PFSK-1 (cell line): ENCODE data around the gene POMGNT2.

ENCODE experiments used
- FOXP2 ChIP-seq: optimal IDR thresholded peaks from 2 replicates; pipeline ENCODE3; 2011; ENCODE audit warnings: borderline replicate concordance, control low read depth, inconsistent platforms; ENCODE audit not compliant: insufficient read depth; ENCODE audit errors: extremely low read length, extremely low read depth
- POLR2AphosphoS5 ChIP-seq: IDR thresholded peaks from 2 replicates; pipeline ENCODE4 v1.6.1; 2012; ENCODE audit warnings: low read depth, mild to moderate bottlenecking, control low read depth, low read length, moderate library complexity
- REST ChIP-seq, 2 experiments: IDR thresholded peaks; 2 replicates each; pipeline versions ENCODE4 v1.6.1 to v1.8.0; 2011 to 2012; ENCODE audit warnings: low read depth in 2 of 2, low read length in 2 of 2, control low read depth in 1 of 2, inconsistent platforms in 1 of 2, mild to moderate bottlenecking in 1 of 2, moderate library complexity in 1 of 2; ENCODE audit not compliant: insufficient read depth in 1 of 2
- SIN3A ChIP-seq: IDR thresholded peaks from 2 replicates; pipeline ENCODE4 v1.6.1; 2012; ENCODE audit warnings: mild to moderate bottlenecking, low read length, moderate library complexity, borderline replicate concordance; ENCODE audit not compliant: insufficient read depth
- TAF1 ChIP-seq: IDR thresholded peaks from 2 replicates; pipeline ENCODE4 v1.6.1; 2012; ENCODE audit warnings: low read length, control low read depth, borderline replicate concordance; ENCODE audit not compliant: insufficient read depth

POMGNT2 gene

GRCh38 chr3:43120937-43121336 lies 15.1 kb upstream of the POMGNT2 start:
- no peak for TF ChIP-seq SIN3A
- no peak for TF ChIP-seq TAF1
- TF ChIP-seq REST (IDR thresholded peaks at IDR 0.05; ENCODE audit: insufficient read depth in 1 of 2, low read depth in 2 of 2, low read length in 2 of 2): no peak
- no peak for TF ChIP-seq FOXP2
- TF ChIP-seq POLR2AphosphoS5: no peak

GRCh38 chr3:43117257-43117656 lies 11.4 kb upstream of the POMGNT2 start:
- TF ChIP-seq POLR2AphosphoS5 (no peak), FOXP2 (no peak), SIN3A (no peak), TAF1 (no peak), REST (IDR thresholded peaks at IDR 0.05; ENCODE audit: insufficient read depth in 1 of 2, low read depth in 2 of 2, low read length in 2 of 2) (no peak)

- no peak for TF ChIP-seq FOXP2
- no peak for TF ChIP-seq TAF1
- TF ChIP-seq SIN3A: no peak
- no peak for TF ChIP-seq POLR2AphosphoS5
- no peak for TF ChIP-seq REST (IDR thresholded peaks at IDR 0.05; ENCODE audit: insufficient read depth in 1 of 2, low read depth in 2 of 2, low read length in 2 of 2)
Measured at GRCh38 chr3:43113671-43114070, 7.8 kb upstream of the POMGNT2 start.

- TF ChIP-seq SIN3A (no peak), REST (IDR thresholded peaks at IDR 0.05; ENCODE audit: insufficient read depth in 1 of 2, low read depth in 2 of 2, low read length in 2 of 2) (no peak), TAF1 (no peak), FOXP2 (no peak), POLR2AphosphoS5 (no peak)
Measured at GRCh38 chr3:43106293-43106628, 382 bp upstream of the POMGNT2 start.
